Measurements from ENCODE around the gene SBF2.

DNA sequence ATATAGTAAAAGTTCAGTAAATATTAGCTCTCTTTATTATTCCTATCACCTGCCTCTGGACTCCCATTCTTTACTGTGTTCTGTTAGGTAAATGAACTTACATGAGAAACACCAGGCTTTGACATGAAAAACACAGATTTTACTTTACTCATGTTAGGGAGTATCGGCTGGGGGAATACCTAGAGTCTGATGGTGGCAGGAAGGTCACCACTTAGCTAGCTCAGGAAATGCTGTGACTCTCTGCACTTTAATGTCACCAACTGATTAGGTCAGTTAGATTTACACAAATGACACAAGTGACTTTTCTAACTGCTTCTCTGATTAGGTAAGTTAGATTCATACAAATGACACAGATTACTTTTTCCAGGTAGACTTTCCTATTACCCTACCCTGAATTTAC, 405.1 kb downstream of the SBF2 start:
- no peak for TF ChIP-seq POLR2A (IDR thresholded peaks at IDR 0.05; ENCODE audit: low read depth, low read length)
- no peak for TF ChIP-seq POLR2AphosphoS5 (IDR thresholded peaks at IDR 0.05; ENCODE audit: low read depth, low read length)

Data from GM12892 (cell line).